IPS-NIHi11 (cell line): ENCODE data around the gene CRIP2.

ENCODE experiments used
- DNase-seq: peaks from one replicate; pipeline ENCODE4 v3.0.0; 2012; ENCODE audit warnings: mixed read lengths, low spot score

CRIP2 gene

DNA sequence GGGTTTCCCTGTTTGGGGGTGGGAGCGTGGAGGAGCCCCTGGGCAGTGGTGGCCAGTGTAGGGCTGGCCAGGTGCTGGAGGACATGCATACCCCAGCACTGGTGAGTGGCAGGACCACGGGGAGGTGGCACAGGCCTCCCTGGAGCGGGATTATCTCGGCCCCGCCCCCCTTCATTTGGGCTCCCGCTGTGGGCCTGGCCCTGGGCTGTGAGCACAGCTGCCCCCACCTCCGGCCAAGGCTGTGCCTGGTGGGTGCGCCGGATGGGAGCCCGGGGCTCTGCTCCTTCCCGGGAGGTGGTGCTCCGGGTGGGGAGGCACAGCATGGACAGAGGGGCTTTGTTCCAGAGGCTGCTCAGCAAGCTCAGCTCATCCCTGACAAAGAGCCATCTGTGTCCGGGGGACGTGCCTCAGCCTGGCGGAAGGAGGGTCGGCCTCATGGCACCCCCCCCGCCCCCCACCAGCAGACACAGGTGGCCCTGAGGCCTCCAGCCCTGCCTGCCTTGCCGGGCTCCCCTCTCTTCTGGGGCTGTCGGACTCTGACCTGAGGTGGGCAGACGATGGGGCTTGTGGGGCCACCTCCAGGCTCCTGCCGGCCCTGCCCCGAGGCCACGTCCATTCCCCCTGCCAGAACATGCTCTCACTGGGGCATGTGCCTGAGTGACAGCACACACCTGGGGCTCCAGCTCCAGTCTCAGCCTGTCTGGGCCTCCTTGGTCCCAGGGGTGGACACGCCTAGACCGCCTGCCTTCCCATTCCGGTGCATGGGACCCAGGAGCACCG is 24.8 kb downstream of the CRIP2 start:
- DNase-seq = no peak

DNA sequence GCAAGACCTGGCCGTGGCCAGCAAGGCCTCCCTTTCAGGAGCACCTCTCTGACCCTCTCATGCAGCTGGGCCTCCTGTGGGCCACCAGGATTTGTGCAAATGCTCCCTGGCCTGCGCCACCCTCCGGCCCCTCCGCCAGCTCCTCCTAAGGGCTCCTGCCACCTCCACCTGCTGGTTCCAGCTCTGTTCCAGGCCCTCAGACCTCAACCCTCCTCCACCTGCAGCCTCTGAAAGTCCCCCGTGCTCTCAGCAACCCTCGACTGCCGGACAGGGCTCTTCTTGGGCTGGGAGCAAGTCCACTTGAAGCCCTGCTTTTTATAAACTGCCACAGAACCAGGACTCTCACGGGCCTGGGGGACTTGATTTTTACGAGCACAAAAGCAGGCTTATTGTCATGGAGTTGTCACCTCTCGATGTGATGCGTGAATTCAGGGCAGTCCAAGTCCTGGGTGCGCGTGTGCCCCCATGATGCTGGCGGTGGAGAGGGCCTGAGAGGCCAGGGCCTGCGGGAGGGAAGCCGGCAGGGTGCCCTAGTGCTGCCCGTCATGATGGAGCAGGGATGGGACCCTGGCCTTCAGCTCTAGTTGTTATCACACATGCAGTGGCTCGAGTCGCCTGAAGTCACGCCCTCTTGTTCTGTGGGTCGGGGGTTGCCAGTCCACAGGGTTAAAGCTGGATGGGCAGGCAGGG is 25.6 kb downstream of the CRIP2 start:
- DNase-seq = no peak

DNA sequence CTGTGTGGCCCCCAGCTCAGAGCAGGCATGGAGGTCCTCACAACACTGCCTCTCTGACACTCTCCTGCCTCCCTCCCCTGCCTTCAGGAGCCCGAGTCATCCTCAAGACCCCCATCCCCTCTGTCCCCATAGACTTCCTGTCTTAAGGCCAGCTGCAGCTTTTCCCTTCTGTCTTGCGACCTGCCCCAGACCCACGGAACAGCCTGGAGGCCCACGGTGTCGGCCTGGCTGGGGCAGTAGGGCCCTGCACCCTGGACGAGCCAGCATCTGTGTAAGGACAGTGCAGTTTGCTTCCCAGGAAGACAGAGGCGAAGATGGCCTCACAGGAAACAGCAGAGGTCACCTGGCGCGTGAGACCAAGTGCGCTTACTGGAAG is 26.1 kb downstream of the CRIP2 start:
- DNase-seq = no peak

DNA sequence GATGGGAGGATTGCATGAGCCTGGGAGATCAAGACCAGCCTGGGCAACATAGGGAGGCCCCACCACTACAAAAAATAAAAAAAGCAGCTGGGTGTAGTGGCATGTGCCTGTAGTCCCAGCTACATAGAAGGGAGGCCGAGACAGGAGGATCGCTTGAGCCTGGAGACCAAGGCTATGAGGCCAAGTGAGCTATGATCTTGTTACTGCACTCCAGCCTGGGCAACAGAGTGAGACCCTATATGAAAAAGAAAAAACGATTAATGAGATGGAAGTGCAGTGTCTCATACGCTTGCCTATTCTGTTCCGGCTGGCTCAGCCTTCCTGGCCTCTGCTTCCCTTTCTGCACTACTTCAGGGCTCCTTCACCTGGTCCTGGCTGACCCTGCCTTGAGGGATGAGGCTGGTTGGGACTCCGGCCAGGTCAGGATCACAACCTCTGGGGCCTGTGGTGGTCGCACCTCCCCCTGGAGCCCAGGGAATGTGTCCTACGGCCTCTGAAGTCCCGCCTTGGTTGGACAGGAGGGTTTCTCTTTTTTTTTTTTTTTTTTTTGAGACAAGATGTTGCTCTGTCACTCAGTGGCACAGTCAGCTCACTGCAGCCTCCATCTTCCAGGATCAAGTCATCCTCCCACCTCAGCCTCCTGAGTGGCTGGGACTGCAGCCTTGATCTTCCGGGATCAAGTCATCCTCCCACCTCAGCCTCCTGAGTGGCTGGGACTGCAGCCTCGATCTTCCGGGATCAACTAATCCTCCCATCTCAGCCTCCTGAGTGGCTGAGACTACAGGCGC is 27.1 kb downstream of the CRIP2 start:
- DNase-seq = no peak

DNA sequence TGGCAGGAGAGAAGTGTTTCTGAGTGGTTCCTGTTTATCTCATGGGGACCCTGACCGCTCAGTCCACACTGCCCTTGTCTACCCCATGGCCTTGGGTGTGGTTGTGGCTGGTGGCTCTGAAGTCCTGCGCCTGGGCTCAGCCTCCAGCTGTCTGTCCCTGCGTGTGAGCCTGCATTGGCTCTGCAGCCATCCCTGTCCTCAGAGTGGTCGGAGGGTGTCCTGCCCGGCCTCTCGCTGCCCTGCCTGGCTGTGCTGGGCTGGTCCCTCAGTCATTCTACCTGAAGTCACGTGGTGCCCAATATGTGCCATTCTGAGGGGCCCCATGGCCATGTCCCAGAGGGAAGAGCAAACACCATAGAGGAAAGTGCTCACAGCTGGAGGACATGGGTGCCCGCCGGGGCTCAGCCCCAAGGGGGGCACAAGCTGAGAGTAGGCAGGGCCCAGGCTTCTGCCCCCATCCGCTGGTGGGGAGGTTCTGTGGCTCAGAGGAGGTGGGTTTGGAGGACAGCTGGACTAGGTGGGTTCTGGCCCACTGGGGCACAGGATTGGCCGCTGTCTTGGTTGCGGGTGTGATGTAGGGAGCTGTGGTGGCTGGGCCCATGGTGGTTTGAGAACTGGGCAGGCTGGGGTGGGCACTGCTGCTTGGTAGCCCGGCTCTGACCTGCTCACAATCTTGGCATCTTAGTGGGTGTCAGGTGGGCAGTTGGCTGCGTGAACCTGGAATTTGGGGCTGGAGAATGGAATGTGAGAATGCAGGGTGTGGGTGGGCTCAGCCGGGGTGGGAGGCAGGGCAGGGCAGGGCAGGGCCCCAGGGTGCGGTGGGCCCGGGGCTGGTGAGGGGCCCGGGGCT is 28.1 kb downstream of the CRIP2 start:
- DNase-seq = no peak

DNA sequence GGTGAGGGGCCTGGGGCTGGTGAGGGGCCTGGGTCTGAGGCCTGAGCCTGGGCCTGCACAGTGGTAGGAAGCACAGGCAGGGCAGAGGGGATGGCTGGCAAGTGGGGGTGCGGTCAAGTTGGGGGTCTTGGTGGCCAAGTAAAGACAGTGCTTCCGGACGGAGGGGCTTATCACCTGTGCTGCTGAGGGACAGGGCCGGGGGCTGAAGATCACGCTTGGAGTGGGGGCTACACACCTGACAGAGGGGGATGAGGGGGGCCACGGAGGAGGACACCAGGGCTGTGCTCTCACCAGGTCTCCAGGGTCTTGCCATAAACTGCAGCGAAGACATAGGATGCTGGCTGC is 28.6 kb downstream of the CRIP2 start:
- no peak for DNase-seq

DNA sequence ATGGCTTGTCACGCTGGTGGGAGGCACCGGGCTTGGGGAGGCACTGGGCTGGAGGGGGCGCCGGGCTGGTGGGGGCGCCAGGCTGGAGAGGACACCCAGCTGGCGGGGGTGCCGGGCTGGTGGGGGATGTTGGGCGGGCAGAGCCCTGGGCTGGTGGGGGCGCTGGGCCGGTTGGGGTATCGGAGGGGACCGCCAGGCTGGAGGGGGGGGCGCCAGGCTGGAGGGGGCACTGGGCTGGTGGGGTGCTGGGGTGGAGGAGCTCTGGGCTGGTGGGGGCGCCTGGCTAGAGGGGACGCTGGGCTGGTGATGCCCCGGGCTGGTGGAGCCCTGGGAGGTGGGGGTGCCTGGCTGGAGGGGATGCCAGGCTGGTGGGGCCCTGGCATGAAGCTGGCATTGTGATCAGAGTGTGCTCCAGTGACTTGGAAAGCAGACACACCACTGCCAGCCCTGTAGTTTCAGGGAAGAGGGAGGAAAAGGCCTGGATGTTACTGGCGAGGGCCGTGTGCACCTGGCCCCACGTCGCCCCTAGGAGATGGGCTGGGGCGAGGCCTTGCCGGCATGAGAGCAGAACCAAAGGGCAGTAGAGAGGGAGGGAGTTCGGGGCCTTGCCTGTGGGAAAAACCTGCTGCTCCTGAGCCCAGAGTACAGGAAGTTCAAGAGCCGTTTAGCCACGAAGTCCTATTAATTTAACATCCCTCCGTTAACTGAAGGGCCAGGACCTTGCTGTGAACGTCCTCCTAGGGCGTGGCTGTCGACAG is 29.5 kb downstream of the CRIP2 start:
- DNase-seq = no peak

DNA sequence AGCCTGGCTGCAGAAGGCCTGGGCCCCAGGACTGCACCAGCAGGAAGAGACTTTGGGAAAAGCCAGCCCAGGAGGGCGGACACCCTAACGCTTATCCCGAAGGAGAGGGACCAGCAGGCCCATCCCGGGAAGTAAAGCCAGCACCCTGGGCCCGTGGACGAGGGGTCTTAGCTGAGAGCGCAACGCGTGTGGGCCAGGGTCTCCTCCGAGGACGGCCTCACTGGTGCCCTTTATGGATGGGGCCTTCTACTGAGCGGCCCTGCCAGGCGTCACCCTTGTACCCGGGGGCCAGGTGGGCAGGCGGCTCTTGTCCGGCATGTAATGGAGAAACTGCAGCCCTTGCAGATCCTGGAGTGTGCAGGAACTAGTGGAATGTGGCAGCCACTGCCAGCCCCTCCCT is 30.5 kb downstream of the CRIP2 start:
- no peak for DNase-seq

DNA sequence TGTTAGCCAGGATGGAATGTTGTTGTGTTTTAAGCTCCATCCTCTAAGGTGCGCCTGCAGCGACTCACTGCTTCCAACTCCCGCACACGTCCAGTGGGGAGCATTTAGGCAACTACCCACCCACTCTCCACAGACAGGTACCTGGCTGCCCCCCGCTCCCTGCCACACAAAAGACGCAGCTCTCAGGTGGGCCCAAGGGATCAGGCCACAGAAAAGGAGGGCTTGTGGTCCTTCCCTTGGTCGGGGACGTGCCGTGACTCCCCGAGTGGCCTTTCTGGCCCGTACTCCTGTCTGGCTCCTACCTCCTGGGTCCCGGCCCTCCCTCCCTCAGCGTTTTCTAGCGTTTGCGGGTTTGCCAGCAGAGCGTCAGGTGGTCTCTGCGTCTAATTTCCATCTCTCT is 32.6 kb downstream of the CRIP2 start:
- DNase-seq = no peak

DNA sequence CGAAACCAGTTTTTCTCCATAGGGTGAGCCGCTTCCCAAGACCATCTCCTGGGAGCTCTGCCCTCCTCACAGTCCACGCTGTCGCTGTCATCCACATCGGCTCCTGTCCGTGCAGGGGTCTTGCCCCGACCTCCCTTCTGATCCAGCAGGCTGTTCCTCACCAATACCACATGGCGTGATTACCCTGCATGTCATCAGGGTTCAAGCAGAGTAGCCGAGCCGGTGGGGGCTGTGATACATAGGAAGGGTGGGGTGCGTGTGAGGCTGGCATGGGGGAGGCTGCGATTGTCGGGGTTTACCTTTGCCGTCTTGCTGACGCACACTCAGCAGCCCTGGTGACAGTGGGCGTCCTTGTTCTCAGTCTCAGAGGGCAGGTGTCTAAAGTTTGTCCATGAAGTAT is 33.4 kb downstream of the CRIP2 start:
- DNase-seq = no peak

DNA sequence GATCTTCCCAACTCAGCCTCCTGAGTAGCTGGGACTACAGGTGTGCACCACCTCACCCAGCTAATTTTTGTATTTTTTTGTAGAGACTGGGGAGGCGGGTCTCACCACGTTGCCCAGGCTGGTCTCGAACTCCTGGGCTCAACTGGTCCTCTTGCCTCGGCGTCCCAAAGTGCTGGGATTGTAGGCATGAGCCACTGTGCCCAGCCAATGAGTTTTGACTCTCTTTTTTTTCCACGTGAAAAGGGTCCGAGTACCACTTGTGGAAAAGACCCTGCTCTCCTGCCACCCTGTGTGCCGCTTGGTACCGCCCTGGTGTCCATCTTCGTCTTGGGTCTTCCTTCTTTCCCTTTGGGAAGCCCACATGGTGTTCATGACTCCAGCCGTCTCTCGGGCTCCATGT is 34.0 kb downstream of the CRIP2 start:
- no peak for DNase-seq

DNA sequence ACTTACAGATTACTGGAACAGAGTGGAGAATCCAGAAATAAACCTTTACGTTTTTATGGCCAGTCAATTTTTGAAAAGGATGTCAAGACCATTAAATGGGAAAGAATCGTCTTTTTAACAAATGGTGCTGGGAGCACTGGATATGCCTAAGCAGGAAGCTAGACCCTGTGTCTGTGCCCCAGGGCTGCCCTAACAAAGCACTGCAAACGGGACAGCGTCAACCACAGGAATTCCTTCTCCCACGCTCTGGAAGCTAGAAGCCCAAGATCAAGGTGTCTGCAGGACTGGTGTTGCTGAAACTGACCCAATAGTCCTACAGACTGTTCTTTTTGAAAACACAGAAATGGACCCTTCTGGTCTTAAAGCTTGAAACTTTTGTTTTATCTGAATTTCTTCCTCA is 42.5 kb downstream of the CRIP2 start:
- no peak for DNase-seq

DNA sequence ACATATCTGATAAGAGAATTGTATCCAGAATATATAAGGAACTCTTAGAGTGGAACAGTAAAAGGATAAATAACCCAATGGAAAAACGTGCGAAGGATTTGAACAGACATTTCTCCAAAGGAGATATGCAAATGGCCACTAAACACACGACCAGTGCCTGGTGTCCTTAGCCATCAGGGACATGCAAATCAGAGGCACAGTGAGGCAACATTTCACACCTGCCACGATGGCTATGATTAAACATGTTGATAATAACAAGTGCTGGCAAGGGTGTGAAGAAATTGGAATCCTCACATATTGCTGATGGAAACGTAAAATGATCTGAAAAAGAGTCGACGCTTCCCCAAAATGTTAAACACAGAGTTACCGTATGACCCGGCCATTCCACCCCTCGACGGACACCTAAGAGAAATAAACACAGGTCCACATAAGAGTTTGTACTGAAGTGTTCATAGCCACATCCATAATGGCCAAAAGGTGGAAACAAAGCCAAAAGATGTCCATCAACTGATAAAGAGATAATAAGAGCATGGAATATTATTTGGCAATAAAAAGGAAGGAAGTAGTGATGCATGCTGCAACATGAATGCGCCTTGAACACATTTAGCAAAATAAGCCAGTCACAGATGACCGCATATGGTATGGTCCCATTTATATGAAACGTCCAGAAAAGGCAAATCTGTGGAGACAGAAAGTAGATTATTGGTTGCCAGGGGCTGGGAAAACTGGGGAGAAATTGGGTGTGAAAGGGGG is 45.5 kb downstream of the CRIP2 start:
- DNase-seq = no peak

DNA sequence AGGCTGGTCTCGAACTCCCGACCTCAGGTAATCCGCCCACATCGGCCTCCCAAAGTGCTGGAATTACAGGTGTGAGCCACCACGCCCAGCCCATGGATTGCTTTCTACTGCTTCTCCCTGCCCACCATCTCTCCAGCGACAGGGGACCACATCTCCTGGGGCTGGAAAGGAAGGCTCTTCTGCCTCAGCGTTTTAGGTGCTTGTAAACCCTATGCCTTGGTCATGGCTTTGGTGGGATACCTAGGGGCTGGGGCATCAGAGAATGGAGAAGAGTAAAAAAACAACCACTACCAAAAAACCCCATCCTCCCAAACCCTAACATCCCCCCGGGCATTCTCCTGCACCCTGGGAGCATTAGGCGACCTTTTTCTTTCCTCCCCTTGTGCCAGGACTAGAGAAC is 50.7 kb downstream of the CRIP2 start:
- no peak for DNase-seq

DNA sequence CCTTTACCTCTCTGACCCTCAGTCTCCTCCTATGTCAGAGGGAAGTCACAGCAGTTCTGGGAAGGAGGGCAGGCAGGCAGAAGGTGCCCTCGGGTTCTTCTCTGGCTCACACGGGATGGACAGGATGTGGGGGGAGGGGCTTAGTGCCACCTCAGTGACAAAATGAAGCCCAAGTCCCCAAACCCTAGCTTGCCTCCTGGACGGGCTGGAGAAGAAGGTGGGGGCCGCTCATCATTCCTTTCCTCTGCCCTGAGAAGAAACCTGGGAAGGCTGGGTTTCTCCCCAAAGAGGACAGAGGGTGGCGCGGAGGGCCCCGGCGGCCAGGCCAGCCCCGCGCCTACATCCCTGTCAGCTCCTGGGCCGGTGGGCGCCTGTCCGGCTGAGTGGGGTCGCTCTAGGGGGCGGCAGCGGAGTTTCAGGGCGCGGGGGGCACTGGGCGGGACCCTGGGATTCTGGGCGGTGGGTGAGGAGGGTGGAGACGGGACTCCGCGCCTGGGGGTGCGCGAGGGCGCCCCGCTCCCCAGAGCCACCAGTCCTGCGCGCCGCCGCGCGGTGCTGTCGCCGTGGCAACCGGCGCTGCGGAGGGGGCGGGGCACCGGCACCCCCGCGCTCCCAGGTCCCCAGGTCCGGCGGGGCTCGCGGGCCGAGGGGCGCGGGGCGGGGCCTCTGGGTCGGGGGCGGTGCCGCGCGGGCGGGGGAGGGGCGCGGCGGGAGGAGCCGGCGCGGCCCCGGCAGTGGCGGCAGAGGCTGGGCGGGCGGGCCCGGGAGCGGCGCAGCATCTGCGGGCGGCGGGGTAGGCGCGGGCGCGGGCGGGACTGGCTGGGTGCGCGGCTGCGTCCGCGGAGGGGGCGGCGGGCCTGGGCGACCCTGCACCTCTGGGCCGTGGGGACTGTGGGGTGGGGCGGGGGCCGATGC is 51.5 kb downstream of the CRIP2 start, which contains the start of gene TMEM121:
TSS of gene TMEM121 (plus strand) at position 723 of the 915 bp plus-strand sequence. CDS start 2,252 bp downstream, outside the sequence.
- peak; percentile 91 for DNase-seq

DNA sequence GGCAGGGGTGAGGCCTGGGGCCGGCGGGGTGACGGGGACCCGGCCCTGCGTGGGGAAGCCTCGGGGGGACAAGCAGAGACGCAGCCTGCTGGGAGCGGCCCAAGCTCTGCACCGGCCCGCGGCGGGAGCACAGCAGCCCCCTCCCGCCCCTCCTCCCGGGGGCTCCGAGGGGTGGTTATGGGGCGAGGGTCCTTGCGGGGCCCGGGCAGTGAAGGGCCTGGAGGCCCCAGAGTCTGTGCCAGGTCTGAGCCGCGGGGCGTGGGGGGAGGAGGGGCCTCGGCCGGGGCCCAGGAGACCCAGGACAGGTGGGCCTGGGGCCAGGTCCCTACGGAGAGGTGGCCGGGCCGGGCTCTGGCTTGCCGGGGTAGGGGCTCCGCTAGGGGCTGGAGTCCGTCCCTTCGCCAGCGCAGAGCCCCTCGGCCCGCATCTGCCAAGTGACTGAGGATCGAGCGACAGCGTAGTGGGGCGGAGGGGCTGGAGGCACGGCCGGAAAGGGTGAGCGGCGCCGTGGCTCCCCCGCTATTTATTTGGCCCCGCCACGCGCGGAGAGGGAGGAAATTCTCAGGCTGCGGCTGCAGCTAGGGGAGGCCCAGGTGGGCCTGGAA is 52.3 kb downstream of the CRIP2 start:
- no peak for DNase-seq

DNA sequence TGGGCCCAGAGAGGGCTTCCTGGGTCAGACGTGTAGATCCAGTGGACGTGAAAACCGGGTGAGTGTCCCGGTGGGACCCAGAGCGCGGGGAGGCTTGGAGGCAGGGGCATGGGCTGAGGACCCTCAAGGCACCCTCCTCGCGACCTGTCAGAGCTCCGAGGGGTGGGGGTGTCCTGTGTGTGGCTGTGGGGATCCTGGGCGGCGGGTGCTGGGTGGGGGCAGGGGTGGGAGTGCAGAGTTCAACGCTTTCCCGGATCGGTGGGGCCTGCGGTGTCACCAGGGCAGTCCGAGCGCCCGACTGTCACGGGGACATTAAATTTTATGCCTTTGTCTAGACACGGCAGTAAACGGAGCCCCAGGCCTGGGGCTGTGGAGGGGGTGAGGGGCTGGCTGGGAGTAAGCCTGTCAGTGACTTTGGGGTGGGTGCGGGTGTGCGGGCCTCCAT is 52.8 kb downstream of the CRIP2 start:
- no peak for DNase-seq

DNA sequence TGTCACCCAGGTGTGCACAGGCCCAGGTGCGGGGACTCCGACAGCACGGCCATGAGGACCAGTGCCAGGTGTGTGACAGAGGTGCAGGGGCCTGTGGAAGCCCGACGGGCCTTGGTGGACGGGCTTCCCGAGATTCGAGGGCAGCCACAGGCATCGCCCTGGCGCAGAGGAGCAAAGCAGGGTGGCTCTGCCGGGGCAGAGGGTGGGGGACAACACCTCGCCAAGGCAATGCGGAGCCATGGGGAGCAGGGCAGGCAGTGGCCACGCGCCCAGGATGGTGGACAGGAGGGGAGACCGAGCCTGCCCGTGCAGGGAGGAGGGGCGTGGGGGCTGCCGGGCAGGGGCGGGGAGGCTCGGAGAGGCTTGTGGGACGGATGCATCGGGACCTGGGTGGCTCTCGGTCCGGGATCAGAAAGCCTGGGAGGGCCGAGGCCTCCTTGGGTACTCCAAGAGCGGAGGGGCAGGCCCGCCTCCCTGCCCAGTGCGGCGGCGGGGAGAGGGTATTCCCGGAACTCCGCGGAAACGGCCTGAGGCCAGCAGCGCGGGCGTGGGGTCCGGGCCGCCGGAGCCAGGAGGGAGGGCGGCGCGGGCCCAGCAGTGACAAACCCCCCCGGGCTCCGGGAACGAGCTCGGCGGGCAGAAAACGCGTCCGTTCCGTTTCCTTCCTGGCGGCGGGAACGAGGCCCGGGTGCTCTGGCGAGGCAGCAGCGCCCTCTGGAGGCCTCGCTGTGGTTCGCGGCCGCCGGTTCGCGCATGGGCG is 53.4 kb downstream of the CRIP2 start:
- peak; percentile 97 for DNase-seq
